ENCODE measurements around the gene WRAP73. TPM values are rescaled to one million over a fixed set of nuclear protein-coding genes. Genes with fewer than 3 reads are reported as not detected.

Gene WRAP73
- total and polyA plus RNA-seq, 2 experiments from 2014 or later = 22.6 to 43.3 TPM

DNA sequence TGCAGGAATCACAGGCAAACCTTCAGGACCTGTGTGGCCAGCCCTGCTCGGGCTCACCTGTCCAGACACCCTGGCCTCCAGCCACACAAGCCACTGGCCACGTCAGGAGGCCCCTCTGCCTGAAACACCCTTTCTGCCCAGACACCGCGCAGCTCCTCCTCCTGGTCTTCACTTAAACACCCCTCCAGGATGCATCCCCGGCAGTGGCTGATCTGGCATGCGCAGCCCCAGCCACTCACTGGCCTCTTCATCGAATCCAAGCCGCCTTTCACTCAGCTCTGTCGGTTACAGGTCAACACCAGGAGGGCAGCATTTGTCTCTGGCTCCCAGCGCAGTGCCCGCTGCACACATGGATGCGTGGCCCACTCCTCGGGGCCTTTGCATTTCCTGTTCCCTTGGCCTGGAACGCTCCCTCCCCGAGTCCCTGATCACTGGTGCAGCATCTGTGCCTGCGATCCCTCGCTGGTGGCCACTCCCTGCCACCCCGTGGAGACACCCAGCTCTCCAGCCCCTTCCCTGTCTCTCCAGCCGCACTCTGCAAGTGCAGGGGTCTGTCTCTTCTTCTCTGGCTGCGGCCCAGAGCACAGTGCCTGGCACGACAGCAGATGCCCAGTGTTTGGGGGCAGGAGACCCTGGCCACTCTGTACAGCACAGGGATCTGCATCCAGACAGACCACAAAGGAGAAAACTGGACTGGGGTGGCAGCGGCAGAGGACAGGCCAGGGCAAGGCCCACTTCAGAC, 15.7 kb downstream of the WRAP73 start (continued):
- TF ChIP-seq, protein P1, sequence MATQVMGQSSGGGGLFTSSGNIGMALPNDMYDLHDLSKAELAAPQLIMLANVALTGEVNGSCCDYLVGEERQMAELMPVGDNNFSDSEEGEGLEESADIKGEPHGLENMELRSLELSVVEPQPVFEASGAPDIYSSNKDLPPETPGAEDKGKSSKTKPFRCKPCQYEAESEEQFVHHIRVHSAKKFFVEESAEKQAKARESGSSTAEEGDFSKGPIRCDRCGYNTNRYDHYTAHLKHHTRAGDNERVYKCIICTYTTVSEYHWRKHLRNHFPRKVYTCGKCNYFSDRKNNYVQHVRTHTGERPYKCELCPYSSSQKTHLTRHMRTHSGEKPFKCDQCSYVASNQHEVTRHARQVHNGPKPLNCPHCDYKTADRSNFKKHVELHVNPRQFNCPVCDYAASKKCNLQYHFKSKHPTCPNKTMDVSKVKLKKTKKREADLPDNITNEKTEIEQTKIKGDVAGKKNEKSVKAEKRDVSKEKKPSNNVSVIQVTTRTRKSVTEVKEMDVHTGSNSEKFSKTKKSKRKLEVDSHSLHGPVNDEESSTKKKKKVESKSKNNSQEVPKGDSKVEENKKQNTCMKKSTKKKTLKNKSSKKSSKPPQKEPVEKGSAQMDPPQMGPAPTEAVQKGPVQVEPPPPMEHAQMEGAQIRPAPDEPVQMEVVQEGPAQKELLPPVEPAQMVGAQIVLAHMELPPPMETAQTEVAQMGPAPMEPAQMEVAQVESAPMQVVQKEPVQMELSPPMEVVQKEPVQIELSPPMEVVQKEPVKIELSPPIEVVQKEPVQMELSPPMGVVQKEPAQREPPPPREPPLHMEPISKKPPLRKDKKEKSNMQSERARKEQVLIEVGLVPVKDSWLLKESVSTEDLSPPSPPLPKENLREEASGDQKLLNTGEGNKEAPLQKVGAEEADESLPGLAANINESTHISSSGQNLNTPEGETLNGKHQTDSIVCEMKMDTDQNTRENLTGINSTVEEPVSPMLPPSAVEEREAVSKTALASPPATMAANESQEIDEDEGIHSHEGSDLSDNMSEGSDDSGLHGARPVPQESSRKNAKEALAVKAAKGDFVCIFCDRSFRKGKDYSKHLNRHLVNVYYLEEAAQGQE (IDR thresholded peaks at IDR 0.05; ENCODE audit: unreplicated experiment) = no peak
- TF ChIP-seq STAT1 (IDR thresholded peaks at IDR 0.05; ENCODE audit: unreplicated experiment) = no peak

DNA sequence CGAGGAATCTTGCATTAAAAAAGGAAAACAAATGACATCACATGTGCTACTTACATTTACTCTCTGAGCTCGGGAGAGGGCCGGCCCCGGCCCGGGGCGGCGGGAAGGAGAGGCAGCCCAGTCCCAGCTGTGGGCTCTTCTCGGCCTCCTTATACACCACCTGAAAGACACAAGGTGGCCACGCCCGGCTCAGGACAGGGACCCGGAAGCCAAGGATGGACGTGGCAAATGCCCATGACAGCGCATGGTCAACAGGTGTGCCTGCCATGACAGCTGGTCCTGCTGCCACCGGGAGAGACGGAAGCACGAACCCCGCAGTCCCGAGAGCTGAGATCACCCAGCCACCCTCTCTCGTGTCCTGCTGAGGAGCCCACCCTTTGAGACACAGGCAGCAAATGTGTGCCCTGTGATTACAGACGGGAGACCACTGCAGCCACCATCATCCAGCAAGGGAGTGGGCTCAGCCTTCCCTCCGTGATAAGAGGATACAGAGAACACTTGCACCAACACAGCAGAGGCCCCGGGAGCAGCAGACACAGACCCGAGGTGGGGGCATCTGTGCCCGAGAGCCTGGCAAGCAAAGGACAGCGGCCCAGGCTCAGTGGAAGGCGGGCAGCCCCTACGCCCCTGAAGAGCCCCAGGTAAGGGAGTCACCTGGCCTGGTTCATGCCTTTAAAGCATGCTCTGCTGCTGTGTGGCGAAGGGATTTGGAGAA, 16.4 kb downstream of the WRAP73 start:
- Histone ChIP-seq H3K9me2 (ENCODE audit: insufficient read depth) (no peaks in the 10 kb centered on the region), H3K27ac (ENCODE audit: low read depth) (no peak overlapping the region), H3K4me1 (ENCODE audit: insufficient read depth) (no peaks in the 10 kb centered on the region), H3F3A (replicated peaks; ENCODE audit: low read depth) (no peaks in the 10 kb centered on the region; the same call in 1 of the 2 replicates), H4K20me1 (replicated peaks; ENCODE audit: insufficient read depth) (peaks cover 3% of the 10 kb centered on the region; the same call in 1 of the 2 replicates), H3K27me3 (ENCODE audit: insufficient read depth) (no peaks in the 10 kb centered on the region), H2AFZ (no peak overlapping the region), H3K4me2 (no peak overlapping the region), H3K79me2 (replicated peaks; ENCODE audit: insufficient read depth) (no peaks in the 10 kb centered on the region), H3K4me3 (no peak overlapping the region), H3K36me3 (ENCODE audit: insufficient read depth) (peaks cover 9% of the 10 kb centered on the region; the same call in 1 of the 2 replicates)
- ATAC-seq (no peak), DNase-seq (ENCODE audit: low spot score) (no peak)
- Mint-ChIP-seq H3K9me3 (no peaks in the 10 kb centered on the region), H3K36me3 (ENCODE audit: low read depth) (peaks cover 47% of the 10 kb centered on the region), H3K27ac (no peak overlapping the region), H3K4me1 (peaks cover 3% of the 10 kb centered on the region), H3K27me3 (ENCODE audit: insufficient read depth, low read depth, poor library complexity) (peaks cover 7% of the 10 kb centered on the region), H3K4me3 (no peak overlapping the region)
- TF ChIP-seq STAT1 (IDR thresholded peaks at IDR 0.05; ENCODE audit: unreplicated experiment) = no peak
- TF ChIP-seq EZH2 (IDR thresholded peaks at IDR 0.05; ENCODE audit: low read depth, unreplicated experiment) = no peak
- no peak for TF ChIP-seq POLR2AphosphoS5 (IDR thresholded peaks at IDR 0.05; ENCODE audit: low read depth)
- TF ChIP-seq CREB1 (CRISPR knock-in tag; IDR thresholded peaks at IDR 0.05; ENCODE audit: low read depth) = no peak
- TF ChIP-seq EZH2phosphoT487 (IDR thresholded peaks at IDR 0.05; ENCODE audit: unreplicated experiment) = no peak
- TF ChIP-seq, protein P2, sequence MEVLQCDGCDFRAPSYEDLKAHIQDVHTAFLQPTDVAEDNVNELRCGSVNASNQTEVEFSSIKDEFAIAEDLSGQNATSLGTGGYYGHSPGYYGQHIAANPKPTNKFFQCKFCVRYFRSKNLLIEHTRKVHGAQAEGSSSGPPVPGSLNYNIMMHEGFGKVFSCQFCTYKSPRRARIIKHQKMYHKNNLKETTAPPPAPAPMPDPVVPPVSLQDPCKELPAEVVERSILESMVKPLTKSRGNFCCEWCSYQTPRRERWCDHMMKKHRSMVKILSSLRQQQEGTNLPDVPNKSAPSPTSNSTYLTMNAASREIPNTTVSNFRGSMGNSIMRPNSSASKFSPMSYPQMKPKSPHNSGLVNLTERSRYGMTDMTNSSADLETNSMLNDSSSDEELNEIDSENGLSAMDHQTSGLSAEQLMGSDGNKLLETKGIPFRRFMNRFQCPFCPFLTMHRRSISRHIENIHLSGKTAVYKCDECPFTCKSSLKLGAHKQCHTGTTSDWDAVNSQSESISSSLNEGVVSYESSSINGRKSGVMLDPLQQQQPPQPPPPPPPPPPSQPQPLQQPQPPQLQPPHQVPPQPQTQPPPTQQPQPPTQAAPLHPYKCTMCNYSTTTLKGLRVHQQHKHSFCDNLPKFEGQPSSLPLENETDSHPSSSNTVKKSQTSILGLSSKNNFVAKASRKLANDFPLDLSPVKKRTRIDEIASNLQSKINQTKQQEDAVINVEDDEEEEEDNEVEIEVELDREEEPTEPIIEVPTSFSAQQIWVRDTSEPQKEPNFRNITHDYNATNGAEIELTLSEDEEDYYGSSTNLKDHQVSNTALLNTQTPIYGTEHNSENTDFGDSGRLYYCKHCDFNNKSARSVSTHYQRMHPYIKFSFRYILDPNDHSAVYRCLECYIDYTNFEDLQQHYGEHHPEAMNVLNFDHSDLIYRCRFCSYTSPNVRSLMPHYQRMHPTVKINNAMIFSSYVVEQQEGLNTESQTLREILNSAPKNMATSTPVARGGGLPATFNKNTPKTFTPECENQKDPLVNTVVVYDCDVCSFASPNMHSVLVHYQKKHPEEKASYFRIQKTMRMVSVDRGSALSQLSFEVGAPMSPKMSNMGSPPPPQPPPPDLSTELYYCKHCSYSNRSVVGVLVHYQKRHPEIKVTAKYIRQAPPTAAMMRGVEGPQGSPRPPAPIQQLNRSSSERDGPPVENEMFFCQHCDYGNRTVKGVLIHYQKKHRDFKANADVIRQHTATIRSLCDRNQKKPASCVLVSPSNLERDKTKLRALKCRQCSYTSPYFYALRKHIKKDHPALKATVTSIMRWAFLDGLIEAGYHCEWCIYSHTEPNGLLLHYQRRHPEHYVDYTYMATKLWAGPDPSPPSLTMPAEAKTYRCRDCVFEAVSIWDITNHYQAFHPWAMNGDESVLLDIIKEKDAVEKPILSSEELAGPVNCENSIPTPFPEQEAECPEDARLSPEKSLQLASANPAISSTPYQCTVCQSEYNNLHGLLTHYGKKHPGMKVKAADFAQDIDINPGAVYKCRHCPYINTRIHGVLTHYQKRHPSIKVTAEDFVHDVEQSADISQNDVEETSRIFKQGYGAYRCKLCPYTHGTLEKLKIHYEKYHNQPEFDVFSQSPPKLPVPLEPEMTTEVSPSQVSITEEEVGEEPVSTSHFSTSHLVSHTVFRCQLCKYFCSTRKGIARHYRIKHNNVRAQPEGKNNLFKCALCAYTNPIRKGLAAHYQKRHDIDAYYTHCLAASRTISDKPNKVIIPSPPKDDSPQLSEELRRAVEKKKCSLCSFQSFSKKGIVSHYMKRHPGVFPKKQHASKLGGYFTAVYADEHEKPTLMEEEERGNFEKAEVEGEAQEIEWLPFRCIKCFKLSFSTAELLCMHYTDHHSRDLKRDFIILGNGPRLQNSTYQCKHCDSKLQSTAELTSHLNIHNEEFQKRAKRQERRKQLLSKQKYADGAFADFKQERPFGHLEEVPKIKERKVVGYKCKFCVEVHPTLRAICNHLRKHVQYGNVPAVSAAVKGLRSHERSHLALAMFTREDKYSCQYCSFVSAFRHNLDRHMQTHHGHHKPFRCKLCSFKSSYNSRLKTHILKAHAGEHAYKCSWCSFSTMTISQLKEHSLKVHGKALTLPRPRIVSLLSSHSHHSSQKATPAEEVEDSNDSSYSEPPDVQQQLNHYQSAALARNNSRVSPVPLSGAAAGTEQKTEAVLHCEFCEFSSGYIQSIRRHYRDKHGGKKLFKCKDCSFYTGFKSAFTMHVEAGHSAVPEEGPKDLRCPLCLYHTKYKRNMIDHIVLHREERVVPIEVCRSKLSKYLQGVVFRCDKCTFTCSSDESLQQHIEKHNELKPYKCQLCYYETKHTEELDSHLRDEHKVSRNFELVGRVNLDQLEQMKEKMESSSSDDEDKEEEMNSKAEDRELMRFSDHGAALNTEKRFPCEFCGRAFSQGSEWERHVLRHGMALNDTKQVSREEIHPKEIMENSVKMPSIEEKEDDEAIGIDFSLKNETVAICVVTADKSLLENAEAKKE (CRISPR knock-in tag; IDR thresholded peaks at IDR 0.05) = no peak
- TF ChIP-seq, protein P3, sequence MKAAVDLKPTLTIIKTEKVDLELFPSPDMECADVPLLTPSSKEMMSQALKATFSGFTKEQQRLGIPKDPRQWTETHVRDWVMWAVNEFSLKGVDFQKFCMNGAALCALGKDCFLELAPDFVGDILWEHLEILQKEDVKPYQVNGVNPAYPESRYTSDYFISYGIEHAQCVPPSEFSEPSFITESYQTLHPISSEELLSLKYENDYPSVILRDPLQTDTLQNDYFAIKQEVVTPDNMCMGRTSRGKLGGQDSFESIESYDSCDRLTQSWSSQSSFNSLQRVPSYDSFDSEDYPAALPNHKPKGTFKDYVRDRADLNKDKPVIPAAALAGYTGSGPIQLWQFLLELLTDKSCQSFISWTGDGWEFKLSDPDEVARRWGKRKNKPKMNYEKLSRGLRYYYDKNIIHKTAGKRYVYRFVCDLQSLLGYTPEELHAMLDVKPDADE (IDR thresholded peaks at IDR 0.05) = no peak
- TF ChIP-seq, protein P4, sequence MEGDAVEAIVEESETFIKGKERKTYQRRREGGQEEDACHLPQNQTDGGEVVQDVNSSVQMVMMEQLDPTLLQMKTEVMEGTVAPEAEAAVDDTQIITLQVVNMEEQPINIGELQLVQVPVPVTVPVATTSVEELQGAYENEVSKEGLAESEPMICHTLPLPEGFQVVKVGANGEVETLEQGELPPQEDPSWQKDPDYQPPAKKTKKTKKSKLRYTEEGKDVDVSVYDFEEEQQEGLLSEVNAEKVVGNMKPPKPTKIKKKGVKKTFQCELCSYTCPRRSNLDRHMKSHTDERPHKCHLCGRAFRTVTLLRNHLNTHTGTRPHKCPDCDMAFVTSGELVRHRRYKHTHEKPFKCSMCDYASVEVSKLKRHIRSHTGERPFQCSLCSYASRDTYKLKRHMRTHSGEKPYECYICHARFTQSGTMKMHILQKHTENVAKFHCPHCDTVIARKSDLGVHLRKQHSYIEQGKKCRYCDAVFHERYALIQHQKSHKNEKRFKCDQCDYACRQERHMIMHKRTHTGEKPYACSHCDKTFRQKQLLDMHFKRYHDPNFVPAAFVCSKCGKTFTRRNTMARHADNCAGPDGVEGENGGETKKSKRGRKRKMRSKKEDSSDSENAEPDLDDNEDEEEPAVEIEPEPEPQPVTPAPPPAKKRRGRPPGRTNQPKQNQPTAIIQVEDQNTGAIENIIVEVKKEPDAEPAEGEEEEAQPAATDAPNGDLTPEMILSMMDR (conservative IDR thresholded peaks at IDR 0.05; ENCODE audit: low read depth in 2 of 2) = no peak
- no peak for TF ChIP-seq ZNF114 (CRISPR knock-in tag; IDR thresholded peaks at IDR 0.05)

Data from GM23338 (cell line).